HepG2 (cell line): ENCODE measurements around the gene CTRL. TPM values are rescaled to one million over a fixed set of nuclear protein-coding genes. Genes with fewer than 3 reads are reported as not detected.

Experiments
- FOXA1 ChIP-seq, 2 experiments: fragments of 450-650 bp in 1 of 2; sonication (generic) in 1 of 2; formaldehyde crosslinking in 1 of 2; IDR thresholded peaks; 2 replicates each; pipeline versions ENCODE4 v1.4.0 to v1.6.1; 2016 to 2020; ENCODE audit warnings: missing genetic modification reagents in 1 of 2
- GPBP1L1 ChIP-seq: sonication (generic); formaldehyde crosslinking; IDR thresholded peaks from 2 replicates; pipeline ENCODE4 v1.5.0; 2020; ENCODE audit warnings: mild to moderate bottlenecking, missing genetic modification reagents
- HDAC6 ChIP-seq: fragments of 200-600 bp; sonication (generic); IDR thresholded peaks from 2 replicates; pipeline ENCODE4 v1.7.0; 2017; ENCODE audit warnings: mild to moderate bottlenecking, antibody characterized with exemption, low read length, low read depth
- MAZ ChIP-seq, 2 experiments: sonication (generic) in 1 of 2; formaldehyde crosslinking in 1 of 2; IDR thresholded peaks; 2 replicates each; pipeline versions ENCODE4 v1.5.0 to v1.6.1; 2012 to 2020; ENCODE audit warnings: low read depth in 2 of 2, mild to moderate bottlenecking in 2 of 2, borderline replicate concordance in 1 of 2, improper control_type of control experiment in 1 of 2, low read length in 1 of 2, missing genetic modification reagents in 1 of 2, moderate library complexity in 1 of 2
- PAWR ChIP-seq: sonication (generic); formaldehyde crosslinking; IDR thresholded peaks from 2 replicates; pipeline ENCODE4 v1.4.0; 2020; ENCODE audit warnings: missing genetic modification reagents, mild to moderate bottlenecking, borderline replicate concordance
- PTBP1 ChIP-seq: fragments of 200-400 bp; formaldehyde crosslinking; IDR thresholded peaks from 2 replicates; pipeline ENCODE4 v1.6.1; 2018; ENCODE audit warnings: low read length, low read depth; ENCODE audit not compliant: poor library complexity, severe bottlenecking
- REL ChIP-seq: sonication (generic); formaldehyde crosslinking; conservative IDR thresholded peaks from 2 replicates; pipeline ENCODE4 v1.8.0; 2022; ENCODE audit warnings: mild to moderate bottlenecking, missing genetic modification reagents, moderate library complexity
- SALL1 ChIP-seq: sonication (generic); formaldehyde crosslinking; IDR thresholded peaks from 2 replicates; pipeline ENCODE4 v1.8.0; 2022; ENCODE audit warnings: mild to moderate bottlenecking, missing genetic modification reagents
- SMC3 ChIP-seq: IDR thresholded peaks from 2 replicates; pipeline ENCODE4 v1.6.1; 2011; ENCODE audit warnings: low read length, improper control_type of control experiment
- SSRP1 ChIP-seq: IDR thresholded peaks from 2 replicates; pipeline ENCODE4 v1.6.1; 2016; ENCODE audit warnings: control low read depth
- THAP9 ChIP-seq: sonication (generic); formaldehyde crosslinking; IDR thresholded peaks from 2 replicates; pipeline ENCODE4; 2020; ENCODE audit warnings: missing genetic modification reagents, mild to moderate bottlenecking, borderline replicate concordance
- XBP1 ChIP-seq: sonication (generic); formaldehyde crosslinking; IDR thresholded peaks from 2 replicates; pipeline ENCODE4 v1.5.0; 2020; ENCODE audit warnings: missing genetic modification reagents
- ZFP36L1 ChIP-seq: sonication (generic); formaldehyde crosslinking; IDR thresholded peaks from 2 replicates; pipeline ENCODE4 v1.8.0; 2022; ENCODE audit warnings: mild to moderate bottlenecking, missing genetic modification reagents, moderate library complexity
- ZNF382 ChIP-seq: sonication (generic); formaldehyde crosslinking; IDR thresholded peaks from 2 replicates; pipeline ENCODE4 v1.5.0; 2020; ENCODE audit warnings: missing genetic modification reagents, mild to moderate bottlenecking, borderline replicate concordance
- ZNF430 ChIP-seq: sonication (generic); formaldehyde crosslinking; IDR thresholded peaks from 2 replicates; pipeline ENCODE4 v1.9.0; 2021; ENCODE audit warnings: mild to moderate bottlenecking, missing genetic modification reagents
- ZNF839 ChIP-seq: sonication (generic); formaldehyde crosslinking; IDR thresholded peaks from 2 replicates; pipeline ENCODE4 v1.4.0; 2020; ENCODE audit warnings: missing genetic modification reagents, mild to moderate bottlenecking, borderline replicate concordance
- polyA plus RNA-seq, 8 experiments: library from polyadenylated mRNA; depleted of rRNA in 3 of 8; stranded (reverse) in 7 of 8; unstranded in 1 of 8; fragments of >200 nt; fragmentation: Illumina TruSeq in 4 of 8; extraction: Trizol in 4 of 8; gene quantifications; 2 replicates each; pipeline versions ENCODE4 v1.2.1 to v1.2.3, GENCODE V29; 2011 to 2016; ENCODE audit warnings: low read depth in 4 of 8, missing spikeins in 1 of 8, mixed read lengths in 1 of 8; ENCODE audit not compliant: insufficient read depth in 1 of 8
- total RNA-seq, 5 experiments: library from RNA; depleted of rRNA; stranded (reverse); fragments of >200 nt; fragmentation: Illumina TruSeq; extraction: Trizol; gene quantifications; 2 replicates each; pipeline ENCODE4 v1.2.3, GENCODE V29; 2016; ENCODE audit warnings: low read depth in 1 of 5
- TF ChIP-seq, protein P1 (sequence below): sonication (generic); formaldehyde crosslinking; IDR thresholded peaks from 2 replicates; pipeline ENCODE4 v1.5.1; 2020; ENCODE audit warnings: mild to moderate bottlenecking, missing genetic modification reagents
- TF ChIP-seq, protein P2 (sequence below): sonication (generic); formaldehyde crosslinking; IDR thresholded peaks from 2 replicates; pipeline ENCODE4 v1.4.0; 2020; ENCODE audit warnings: mild to moderate bottlenecking, missing genetic modification reagents

The CTRL gene
- total and polyA plus RNA-seq, 2 of the 13 experiments (the other 11 are each of a cell fraction or from before 2014, with no cell fraction given), result 1.9 to 2.7 TPM

DNA sequence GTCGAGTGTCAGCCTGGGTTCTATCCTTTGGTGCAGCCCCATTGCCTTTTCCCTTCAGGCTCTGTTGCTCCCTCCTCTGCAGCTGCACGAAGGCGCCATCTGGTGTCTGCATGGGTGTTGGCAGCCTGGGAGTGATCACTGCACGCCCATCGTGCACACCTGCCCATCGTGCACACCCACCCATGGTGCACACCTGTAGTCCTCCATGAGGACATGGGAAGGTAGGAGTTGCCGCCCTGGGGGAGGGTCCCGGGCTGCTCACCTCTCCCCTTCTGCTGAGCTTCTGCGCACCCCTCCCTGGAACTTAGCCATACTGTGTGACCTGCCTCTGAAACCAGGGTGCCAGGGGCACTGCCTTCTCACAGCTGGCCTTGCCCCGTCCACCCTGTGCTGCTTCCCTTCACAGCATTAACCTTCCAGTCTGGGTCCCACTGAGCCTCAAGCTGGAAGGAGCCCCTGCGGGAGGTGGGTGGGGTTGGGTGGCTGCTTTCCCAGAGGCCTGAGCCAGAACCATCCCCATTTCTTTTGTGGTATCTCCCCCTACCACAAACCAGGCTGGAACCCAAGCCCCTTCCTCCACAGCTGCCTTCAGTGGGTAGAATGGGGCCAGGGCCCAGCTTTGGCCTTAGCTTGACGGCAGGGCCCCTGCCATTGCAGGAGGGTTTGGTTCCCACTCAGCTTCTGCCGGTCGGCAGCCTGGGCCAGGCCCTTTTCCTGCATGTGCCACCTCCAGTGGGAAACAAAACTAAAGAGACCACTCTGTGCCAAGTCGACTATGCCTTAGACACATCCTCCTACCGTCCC lies 2.9 kb downstream of the CTRL start (continued):
- TF ChIP-seq SALL1 (CRISPR knock-in tag) (peak; percentile 44; the same call in 1 of the 2 replicates), ZNF382 (no peak), FOXA1 (IDR thresholded peaks at IDR 0.05) (no peak), FOXA1 (CRISPR knock-in tag; IDR thresholded peaks at IDR 0.05) (peak; percentile 12; the same call in 1 of the 2 replicates), XBP1 (CRISPR knock-in tag) (no peak), THAP9 (CRISPR knock-in tag) (0 out of 2 replicates have a peak, but pooled peaks have one; percentile 33), MAZ (IDR thresholded peaks at IDR 0.05; ENCODE audit: borderline replicate concordance, low read depth, low read length) (no peak), MAZ (CRISPR knock-in tag; IDR thresholded peaks at IDR 0.05; ENCODE audit: low read depth) (peak; percentile 63; the same call in 1 of the 2 replicates), GPBP1L1 (CRISPR knock-in tag) (no peak), HDAC6 (no peak), ZFP36L1 (CRISPR knock-in tag) (no peak), ZNF430 (CRISPR knock-in tag) (no peak), ZNF839 (peak; percentile 58; the same call in 1 of the 2 replicates), REL (CRISPR knock-in tag) (no peak), SMC3 (peak; percentile 95), PAWR (CRISPR knock-in tag) (no peak), PTBP1 (no peak), SSRP1 (CRISPR knock-in tag) (no peak)
- TF ChIP-seq, protein P1, sequence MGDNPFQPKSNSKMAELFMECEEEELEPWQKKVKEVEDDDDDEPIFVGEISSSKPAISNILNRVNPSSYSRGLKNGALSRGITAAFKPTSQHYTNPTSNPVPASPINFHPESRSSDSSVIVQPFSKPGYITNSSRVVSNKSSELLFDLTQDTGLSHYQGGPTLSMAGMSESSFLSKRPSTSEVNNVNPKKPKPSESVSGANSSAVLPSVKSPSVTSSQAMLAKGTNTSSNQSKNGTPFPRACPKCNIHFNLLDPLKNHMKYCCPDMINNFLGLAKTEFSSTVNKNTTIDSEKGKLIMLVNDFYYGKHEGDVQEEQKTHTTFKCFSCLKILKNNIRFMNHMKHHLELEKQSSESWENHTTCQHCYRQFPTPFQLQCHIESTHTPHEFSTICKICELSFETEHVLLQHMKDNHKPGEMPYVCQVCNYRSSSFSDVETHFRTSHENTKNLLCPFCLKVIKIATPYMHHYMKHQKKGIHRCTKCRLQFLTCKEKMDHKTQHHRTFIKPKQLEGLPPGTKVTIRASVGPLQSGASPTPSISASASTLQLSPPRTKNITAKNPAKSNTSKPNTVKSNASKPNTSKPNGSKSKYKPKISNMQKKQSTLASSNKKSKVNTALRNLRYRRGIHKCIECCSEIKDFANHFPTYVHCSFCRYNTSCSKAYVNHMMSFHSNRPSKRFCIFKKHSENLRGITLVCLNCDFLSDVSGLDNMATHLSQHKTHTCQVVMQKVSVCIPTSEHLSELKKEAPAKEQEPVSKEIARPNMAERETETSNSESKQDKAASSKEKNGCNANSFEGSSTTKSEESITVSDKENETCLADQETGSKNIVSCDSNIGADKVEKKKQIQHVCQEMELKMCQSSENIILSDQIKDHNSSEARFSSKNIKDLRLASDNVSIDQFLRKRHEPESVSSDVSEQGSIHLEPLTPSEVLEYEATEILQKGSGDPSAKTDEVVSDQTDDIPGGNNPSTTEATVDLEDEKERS (CRISPR knock-in tag), result no peak
- TF ChIP-seq, protein P2, sequence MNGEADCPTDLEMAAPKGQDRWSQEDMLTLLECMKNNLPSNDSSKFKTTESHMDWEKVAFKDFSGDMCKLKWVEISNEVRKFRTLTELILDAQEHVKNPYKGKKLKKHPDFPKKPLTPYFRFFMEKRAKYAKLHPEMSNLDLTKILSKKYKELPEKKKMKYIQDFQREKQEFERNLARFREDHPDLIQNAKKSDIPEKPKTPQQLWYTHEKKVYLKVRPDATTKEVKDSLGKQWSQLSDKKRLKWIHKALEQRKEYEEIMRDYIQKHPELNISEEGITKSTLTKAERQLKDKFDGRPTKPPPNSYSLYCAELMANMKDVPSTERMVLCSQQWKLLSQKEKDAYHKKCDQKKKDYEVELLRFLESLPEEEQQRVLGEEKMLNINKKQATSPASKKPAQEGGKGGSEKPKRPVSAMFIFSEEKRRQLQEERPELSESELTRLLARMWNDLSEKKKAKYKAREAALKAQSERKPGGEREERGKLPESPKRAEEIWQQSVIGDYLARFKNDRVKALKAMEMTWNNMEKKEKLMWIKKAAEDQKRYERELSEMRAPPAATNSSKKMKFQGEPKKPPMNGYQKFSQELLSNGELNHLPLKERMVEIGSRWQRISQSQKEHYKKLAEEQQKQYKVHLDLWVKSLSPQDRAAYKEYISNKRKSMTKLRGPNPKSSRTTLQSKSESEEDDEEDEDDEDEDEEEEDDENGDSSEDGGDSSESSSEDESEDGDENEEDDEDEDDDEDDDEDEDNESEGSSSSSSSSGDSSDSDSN (CRISPR knock-in tag), result peak; percentile 49; the same call in 1 of the 2 replicates
